H1 (cell line): ENCODE measurements around the gene DSCAM. TPM values are rescaled to one million over a fixed set of nuclear protein-coding genes. Genes with fewer than 3 reads are reported as not detected.

Source experiments
- ATF3 ChIP-seq: IDR thresholded peaks from 2 replicates; pipeline ENCODE4 v1.6.1; 2011; ENCODE audit warnings: low read depth, mild to moderate bottlenecking, low read length; ENCODE audit not compliant: insufficient read depth
- CHD7 ChIP-seq: fragments of 300-600 bp; sonication (generic); IDR thresholded peaks from 2 replicates; pipeline ENCODE4 v1.7.1; 2012; ENCODE audit warnings: low read length, moderate library complexity, mild to moderate bottlenecking, inconsistent platforms; ENCODE audit not compliant: insufficient replicate concordance
- FOSL1 ChIP-seq: IDR thresholded peaks from 2 replicates; pipeline ENCODE4 v1.6.1; 2011; ENCODE audit warnings: mild to moderate bottlenecking, low read depth, low read length, moderate library complexity; ENCODE audit not compliant: insufficient read depth
- GTF2F1 ChIP-seq: IDR thresholded peaks from 2 replicates; pipeline ENCODE4 v1.6.1; 2012; ENCODE audit warnings: low read depth, low read length, improper control_type of control experiment, borderline replicate concordance
- MAFK ChIP-seq: IDR thresholded peaks from 2 replicates; pipeline ENCODE4 v1.6.1; 2012; ENCODE audit warnings: low read depth, mild to moderate bottlenecking, improper control_type of control experiment, low read length
- RXRA ChIP-seq: IDR thresholded peaks from 2 replicates; pipeline ENCODE4 v1.6.1; 2011; ENCODE audit warnings: low read depth, mild to moderate bottlenecking, low read length, moderate library complexity; ENCODE audit not compliant: insufficient read depth
- SP1 ChIP-seq: IDR thresholded peaks from 2 replicates; pipeline ENCODE4 v1.6.1; 2011; ENCODE audit warnings: low read depth, low read length
- SP2 ChIP-seq: IDR thresholded peaks from 2 replicates; pipeline ENCODE4 v1.6.1; 2012; ENCODE audit warnings: mild to moderate bottlenecking, low read length, inconsistent platforms
- SP4 ChIP-seq: IDR thresholded peaks from 2 replicates; pipeline ENCODE4 v1.6.1; 2012; ENCODE audit warnings: low read length, inconsistent platforms
- SRF ChIP-seq: IDR thresholded peaks from 2 replicates; pipeline ENCODE4 v1.6.1; 2011; ENCODE audit warnings: mild to moderate bottlenecking, low read depth, low read length, moderate library complexity
- USF2 ChIP-seq: IDR thresholded peaks from 2 replicates; pipeline ENCODE4 v1.6.1; 2011; ENCODE audit warnings: low read length, improper control_type of control experiment
- polyA plus RNA-seq, 7 experiments: library from polyadenylated mRNA; depleted of rRNA in 3 of 7; stranded (reverse) in 5 of 7; unstranded in 2 of 7; fragments of >200 nt in 5 of 7; fragments of 200-250 nt in 2 of 7; gene quantifications; 1 replicate in 5 of 7; 2 replicates in 1 of 7; 4 replicates in 1 of 7; pipeline versions ENCODE4 v1.2.1 to v1.2.3, GENCODE V29; 2011 to 2013; ENCODE audit warnings: missing spikeins in 2 of 7, mixed read lengths in 2 of 7
- total RNA-seq: library from RNA; stranded (reverse); fragmentation: NEBNext Ultra II Directional; extraction: Animal tissue kit (Norgen Biotek cat#: 25700); gene quantifications from 2 replicates; pipeline ENCODE4 v1.2.1, GENCODE V29; 2021

The DSCAM gene
- total and polyA plus RNA-seq, 2 of the 8 experiments (the other 6 are each of a cell fraction or from before 2014, with no cell fraction given), result 0.02 to 0.15 TPM

GRCh38 chr21:40074198-40074597 is 772.8 kb downstream of the DSCAM start (continued):
- no peak for TF ChIP-seq CHD7
- TF ChIP-seq MAFK, result no peak
- TF ChIP-seq SP2, result no peak
- no peak for TF ChIP-seq SRF
- no peak for TF ChIP-seq FOSL1
- no peak for TF ChIP-seq SP4
- TF ChIP-seq USF2, result no peak
- TF ChIP-seq ATF3, result no peak
- TF ChIP-seq SP1, result no peak
- no peak for TF ChIP-seq GTF2F1
- no peak for TF ChIP-seq RXRA
